ENCODE results near the gene CD274. TPM values are rescaled to one million over a fixed set of nuclear protein-coding genes. Genes with fewer than 3 reads are reported as not detected.

CD274 gene
- total and polyA plus RNA-seq, 10 of the 15 experiments (the other 5 are each of a cell fraction or from before 2014, with no cell fraction given), result 9.4 to 128 (median 24.6) TPM

GRCh38 chr9:5437254-5438216 lies 12.8 kb upstream of the CD274 start, which contains the start of gene PLGRKT:
PLGRKT (minus strand) TSS chr9:5437925; CDS start chr9:5431977, 5,948 bp downstream.
- peaks cover 0 to 4% of the 10 kb centered on the region in 2 experiments; a peak in 3 of 4 replicates for H3K36me3 ChIP-seq (ENCODE audit: control insufficient read depth in 2 of 2, insufficient read depth in 2 of 2, low read length in 1 of 2)
- H3K27me3 ChIP-seq (replicated peaks in 1 of 2; ENCODE audit: control insufficient read depth in 2 of 2, insufficient read depth in 2 of 2, low read length in 1 of 2), result no peaks in the 10 kb centered on the region
- H3K79me2 ChIP-seq (ENCODE audit: control insufficient read depth, insufficient read depth, low read length), result peaks cover 14% of the 10 kb centered on the region
- peaks cover 7% of the 10 kb centered on the region for H3K4me1 ChIP-seq (ENCODE audit: control insufficient read depth, insufficient read depth, low read length)
- H2AFZ ChIP-seq (ENCODE audit: control insufficient read depth, low read depth, low read length), result peak within 1 kb of the TSS; percentile 68
- H3K9ac ChIP-seq (ENCODE audit: control insufficient read depth, insufficient read depth, low read length), result peak within 1 kb of the TSS; percentile 94
- BruUV-seq (replicated peaks), result TSS peak; percentile 72
- WGBS (ENCODE audit: insufficient coverage, insufficient replicate concordance, low lambda C conversion rate, missing lambda C conversion rate), result under 1% methylated on average over 55 of the region's 55 CpGs
- FAIRE-seq (peak; percentile 92), DNase-seq (ENCODE audit: low read depth, low spot score) (peak; percentile 81), ATAC-seq (peak; percentile 88)
- peak within 1 kb of the TSS; percentile 96 for H3K27ac ChIP-seq (ENCODE audit: control insufficient read depth, insufficient read depth)
- ChIA-PET SMC1A (ENCODE audit: uncharacterized antibody, unreplicated experiment) (interaction anchor here (0.7 to 9.7 kb wide), 18 partner anchors 11 to 678 kb away, joined by 3 to 187 read pairs (median 5); partner anchors contain the start of genes CD274 and PDCD1LG2), CTCF (interaction anchor here (0.7 to 8.4 kb wide), 12 partner anchors 12 to 674 kb away, joined by 3 to 124 read pairs (median 4); partner anchors contain the start of genes CD274 and JAK2), POLR2A (interaction anchor here (0.6 to 3.9 kb wide), 10 partner anchors 11 to 189 kb away, joined by 3 to 66 read pairs (median 6); partner anchors contain the start of gene CD274), RAD21 (ENCODE audit: unreplicated experiment) (interaction anchor here (0.6 to 8.7 kb wide), 14 partner anchors 11 to 688 kb away, joined by 3 to 130 read pairs (median 6); partner anchors contain the start of genes CD274 and RIC1)
- in situ Hi-C loops (cut with MboI) (no loop called here), intact Hi-C loops (cut with micrococcal nuclease; ENCODE audit: unreplicated experiment) (loop anchor here (1.0 to 5.0 kb wide), 5 partner anchors 11 to 695 kb away; partner anchors contain the start of gene AK3)
- H3K4me2 ChIP-seq (ENCODE audit: control insufficient read depth, insufficient read depth), result peak within 1 kb of the TSS; percentile 100
- H4K20me1 ChIP-seq (ENCODE audit: control insufficient read depth, insufficient read depth), result no peaks in the 10 kb centered on the region
- no peaks in the 10 kb centered on the region; the same call in 1 of the 3 replicates for H3K9me3 ChIP-seq (replicated peaks; ENCODE audit: control insufficient read depth, insufficient read depth, low read length)
- H3K4me3 ChIP-seq, result peak within 1 kb of the TSS; percentile 86
- peak; percentile 37; the same call in 1 of the 2 replicates for TF ChIP-seq MLLT1 (IDR thresholded peaks at IDR 0.05)
- no peak for TF ChIP-seq BMI1 (IDR thresholded peaks at IDR 0.05; ENCODE audit: borderline replicate concordance)
- TF ChIP-seq MAX (IDR thresholded peaks at IDR 0.05; ENCODE audit: low read depth, low read length), result peak; percentile 60; the same call in 1 of the 2 replicates
- TF ChIP-seq ATF3 (IDR thresholded peaks at IDR 0.05; ENCODE audit: borderline replicate concordance, extremely low read depth, low read depth, low read length), result no peak
- no peak for TF ChIP-seq MYB (IDR thresholded peaks at IDR 0.05; ENCODE audit: borderline replicate concordance, low read depth, low read length)
- peak; percentile 83; the same call in 1 of the 2 replicates for TF ChIP-seq SMAD5 (IDR thresholded peaks at IDR 0.05; ENCODE audit: low read depth)
- TF ChIP-seq SREBF1 (IDR thresholded peaks at IDR 0.05; ENCODE audit: low read length), result 0 out of 2 replicates have a peak, but pooled peaks have one; percentile 17
- TF ChIP-seq, protein P1, sequence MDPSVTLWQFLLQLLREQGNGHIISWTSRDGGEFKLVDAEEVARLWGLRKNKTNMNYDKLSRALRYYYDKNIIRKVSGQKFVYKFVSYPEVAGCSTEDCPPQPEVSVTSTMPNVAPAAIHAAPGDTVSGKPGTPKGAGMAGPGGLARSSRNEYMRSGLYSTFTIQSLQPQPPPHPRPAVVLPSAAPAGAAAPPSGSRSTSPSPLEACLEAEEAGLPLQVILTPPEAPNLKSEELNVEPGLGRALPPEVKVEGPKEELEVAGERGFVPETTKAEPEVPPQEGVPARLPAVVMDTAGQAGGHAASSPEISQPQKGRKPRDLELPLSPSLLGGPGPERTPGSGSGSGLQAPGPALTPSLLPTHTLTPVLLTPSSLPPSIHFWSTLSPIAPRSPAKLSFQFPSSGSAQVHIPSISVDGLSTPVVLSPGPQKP (IDR thresholded peaks at IDR 0.05; ENCODE audit: low read depth, low read length), result peak; percentile 47; the same call in 1 of the 2 replicates
- no peak for TF ChIP-seq ZNF24 (IDR thresholded peaks at IDR 0.05)
- TF ChIP-seq SIX5 (IDR thresholded peaks at IDR 0.05; ENCODE audit: low read depth, low read length, severe bottlenecking), result no peak
- no peak for TF ChIP-seq KLF5 (IDR thresholded peaks at IDR 0.05; ENCODE audit: partially characterized antibody)
- peak; percentile 89 for TF ChIP-seq NFYB (IDR thresholded peaks at IDR 0.05; ENCODE audit: insufficient read depth, low read depth, low read length)
- TF ChIP-seq PBX3 (IDR thresholded peaks at IDR 0.05; ENCODE audit: insufficient replicate concordance, low read depth, low read length), result peak; percentile 3
- TF ChIP-seq CBX3 (IDR thresholded peaks at IDR 0.05; ENCODE audit: borderline replicate concordance, low read depth), result no peak
- TF ChIP-seq WRNIP1 (IDR thresholded peaks at IDR 0.05; ENCODE audit: borderline replicate concordance, low read depth, low read length), result 0 out of 2 replicates have a peak, but pooled peaks have one; percentile 27
- peak; percentile 76 for TF ChIP-seq BACH1 (IDR thresholded peaks at IDR 0.05; ENCODE audit: borderline replicate concordance)
- no peak for TF ChIP-seq YBX1 (IDR thresholded peaks at IDR 0.05)

Measured in GM12878 (cell line).